ENCODE measurements around the gene LRP8.

DNA sequence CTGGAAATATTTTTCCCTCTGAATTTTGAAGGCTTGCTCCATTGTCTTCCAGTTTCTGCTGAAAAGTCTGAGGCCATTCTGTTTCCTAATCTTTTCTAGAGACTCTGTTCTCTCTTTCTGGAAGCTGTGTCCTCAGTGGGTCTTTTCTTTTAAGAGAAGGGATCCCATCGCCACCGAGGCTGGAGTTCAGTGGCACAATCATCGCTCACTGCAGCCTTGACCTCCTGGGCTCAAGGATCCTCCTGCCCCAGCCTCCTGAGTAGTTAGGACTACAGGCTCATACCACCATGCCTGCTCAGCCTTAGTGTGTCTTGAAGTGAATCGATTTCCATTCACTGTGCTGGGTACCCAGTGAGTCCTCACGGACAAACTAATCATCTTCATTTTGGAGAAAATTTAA is 9.6 kb upstream of the LRP8 start:
- TF ChIP-seq, protein P1, sequence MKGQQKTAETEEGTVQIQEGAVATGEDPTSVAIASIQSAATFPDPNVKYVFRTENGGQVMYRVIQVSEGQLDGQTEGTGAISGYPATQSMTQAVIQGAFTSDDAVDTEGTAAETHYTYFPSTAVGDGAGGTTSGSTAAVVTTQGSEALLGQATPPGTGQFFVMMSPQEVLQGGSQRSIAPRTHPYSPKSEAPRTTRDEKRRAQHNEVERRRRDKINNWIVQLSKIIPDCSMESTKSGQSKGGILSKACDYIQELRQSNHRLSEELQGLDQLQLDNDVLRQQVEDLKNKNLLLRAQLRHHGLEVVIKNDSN (IDR thresholded peaks at IDR 0.05; ENCODE audit: borderline replicate concordance, low read depth): no peak
- TF ChIP-seq, protein P2, sequence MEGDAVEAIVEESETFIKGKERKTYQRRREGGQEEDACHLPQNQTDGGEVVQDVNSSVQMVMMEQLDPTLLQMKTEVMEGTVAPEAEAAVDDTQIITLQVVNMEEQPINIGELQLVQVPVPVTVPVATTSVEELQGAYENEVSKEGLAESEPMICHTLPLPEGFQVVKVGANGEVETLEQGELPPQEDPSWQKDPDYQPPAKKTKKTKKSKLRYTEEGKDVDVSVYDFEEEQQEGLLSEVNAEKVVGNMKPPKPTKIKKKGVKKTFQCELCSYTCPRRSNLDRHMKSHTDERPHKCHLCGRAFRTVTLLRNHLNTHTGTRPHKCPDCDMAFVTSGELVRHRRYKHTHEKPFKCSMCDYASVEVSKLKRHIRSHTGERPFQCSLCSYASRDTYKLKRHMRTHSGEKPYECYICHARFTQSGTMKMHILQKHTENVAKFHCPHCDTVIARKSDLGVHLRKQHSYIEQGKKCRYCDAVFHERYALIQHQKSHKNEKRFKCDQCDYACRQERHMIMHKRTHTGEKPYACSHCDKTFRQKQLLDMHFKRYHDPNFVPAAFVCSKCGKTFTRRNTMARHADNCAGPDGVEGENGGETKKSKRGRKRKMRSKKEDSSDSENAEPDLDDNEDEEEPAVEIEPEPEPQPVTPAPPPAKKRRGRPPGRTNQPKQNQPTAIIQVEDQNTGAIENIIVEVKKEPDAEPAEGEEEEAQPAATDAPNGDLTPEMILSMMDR (IDR thresholded peaks at IDR 0.05): no peak
- TF ChIP-seq, protein P3, sequence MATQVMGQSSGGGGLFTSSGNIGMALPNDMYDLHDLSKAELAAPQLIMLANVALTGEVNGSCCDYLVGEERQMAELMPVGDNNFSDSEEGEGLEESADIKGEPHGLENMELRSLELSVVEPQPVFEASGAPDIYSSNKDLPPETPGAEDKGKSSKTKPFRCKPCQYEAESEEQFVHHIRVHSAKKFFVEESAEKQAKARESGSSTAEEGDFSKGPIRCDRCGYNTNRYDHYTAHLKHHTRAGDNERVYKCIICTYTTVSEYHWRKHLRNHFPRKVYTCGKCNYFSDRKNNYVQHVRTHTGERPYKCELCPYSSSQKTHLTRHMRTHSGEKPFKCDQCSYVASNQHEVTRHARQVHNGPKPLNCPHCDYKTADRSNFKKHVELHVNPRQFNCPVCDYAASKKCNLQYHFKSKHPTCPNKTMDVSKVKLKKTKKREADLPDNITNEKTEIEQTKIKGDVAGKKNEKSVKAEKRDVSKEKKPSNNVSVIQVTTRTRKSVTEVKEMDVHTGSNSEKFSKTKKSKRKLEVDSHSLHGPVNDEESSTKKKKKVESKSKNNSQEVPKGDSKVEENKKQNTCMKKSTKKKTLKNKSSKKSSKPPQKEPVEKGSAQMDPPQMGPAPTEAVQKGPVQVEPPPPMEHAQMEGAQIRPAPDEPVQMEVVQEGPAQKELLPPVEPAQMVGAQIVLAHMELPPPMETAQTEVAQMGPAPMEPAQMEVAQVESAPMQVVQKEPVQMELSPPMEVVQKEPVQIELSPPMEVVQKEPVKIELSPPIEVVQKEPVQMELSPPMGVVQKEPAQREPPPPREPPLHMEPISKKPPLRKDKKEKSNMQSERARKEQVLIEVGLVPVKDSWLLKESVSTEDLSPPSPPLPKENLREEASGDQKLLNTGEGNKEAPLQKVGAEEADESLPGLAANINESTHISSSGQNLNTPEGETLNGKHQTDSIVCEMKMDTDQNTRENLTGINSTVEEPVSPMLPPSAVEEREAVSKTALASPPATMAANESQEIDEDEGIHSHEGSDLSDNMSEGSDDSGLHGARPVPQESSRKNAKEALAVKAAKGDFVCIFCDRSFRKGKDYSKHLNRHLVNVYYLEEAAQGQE (IDR thresholded peaks at IDR 0.05; ENCODE audit: low read depth, low read length): no peak
- TF ChIP-seq TAF1 (IDR thresholded peaks at IDR 0.05; ENCODE audit: borderline replicate concordance, low read depth, low read length): no peak
- TF ChIP-seq TEAD4 (IDR thresholded peaks at IDR 0.05; ENCODE audit: borderline replicate concordance, insufficient read depth): no peak
- TF ChIP-seq POLR2AphosphoS5 (IDR thresholded peaks at IDR 0.05; ENCODE audit: low read depth, low read length): no peak

Data from SK-N-SH (cell line).